GM12891 (cell line): Measurements from ENCODE around the gene ERCC3.

Source experiments
- POLR2A ChIP-seq: IDR thresholded peaks from 2 replicates; pipeline ENCODE4 v1.6.1; 2011; ENCODE audit warnings: low read depth, low read length, control low read depth
- POLR2AphosphoS5 ChIP-seq: IDR thresholded peaks from 2 replicates; pipeline ENCODE4 v1.6.1; 2011; ENCODE audit warnings: low read depth, low read length, control low read depth
- TAF1 ChIP-seq: IDR thresholded peaks from 2 replicates; pipeline ENCODE4 v1.6.1; 2011; ENCODE audit warnings: low read depth, low read length, control low read depth

DNA sequence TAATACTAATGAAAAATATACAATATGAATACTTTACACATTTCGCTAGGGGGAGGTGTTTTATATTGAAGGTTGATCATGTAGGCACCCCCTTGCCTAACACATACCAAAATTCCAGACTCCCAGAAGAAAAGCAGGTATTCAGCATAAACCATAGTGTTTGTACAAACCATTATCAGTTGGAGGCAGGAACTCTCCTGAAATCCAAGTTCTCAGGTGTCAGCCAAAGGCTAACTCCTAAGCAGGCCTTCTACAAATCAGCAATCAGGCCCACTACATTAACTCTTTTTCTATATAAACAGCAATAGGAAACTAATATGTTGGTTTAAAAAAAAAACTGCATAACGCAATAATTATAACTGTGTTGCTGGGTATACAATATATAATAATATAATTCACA is 49.3 kb upstream of the ERCC3 start:
- TF ChIP-seq POLR2A: no peak
- TF ChIP-seq POLR2AphosphoS5: no peak
- TF ChIP-seq TAF1: no peak
